Stimulated activated CD4-positive, alpha-beta T cell treated with anti-CD3 and anti-CD28 coated beads, TNF-alpha, amount 100 ng/mL, for 48 hours (primary cell): ENCODE measurements around the gene HDAC4.
A peak's percentile ranks its signal among the peaks of the same experiment; 100 is the strongest.

Source experiments
- DNase-seq, 3 donors: peaks; one replicate each; pipeline ENCODE4 v3.0.0-alpha.2; 2020; ENCODE audit warnings: low read depth in 3 of 3

The HDAC4 gene

GRCh38 chr2:239282448-239283287 is 118.2 kb downstream of the HDAC4 start:
- DNase-seq, result no peak

GRCh38 chr2:239280296-239281017 is 120.4 kb downstream of the HDAC4 start:
- peak in 1 of 3 donors; percentile 51 for DNase-seq

- DNase-seq, result no peak
Measured at GRCh38 chr2:239279508-239280295, 121.1 kb downstream of the HDAC4 start.

- no peak for DNase-seq
Measured at GRCh38 chr2:239278941-239279365, 121.9 kb downstream of the HDAC4 start.

- no peak for DNase-seq
Measured at GRCh38 chr2:239278361-239278760, 122.5 kb downstream of the HDAC4 start.

GRCh38 chr2:239277401-239278085 is 123.3 kb downstream of the HDAC4 start:
- DNase-seq, result no peak

GRCh38 chr2:239276851-239277250 is 124.0 kb downstream of the HDAC4 start:
- no peak for DNase-seq

GRCh38 chr2:239275847-239276831 is 124.7 kb downstream of the HDAC4 start:
- DNase-seq, result no peak

GRCh38 chr2:239275044-239275685 is 125.7 kb downstream of the HDAC4 start:
- peak; percentile 58 to 81 (median 66) for DNase-seq

GRCh38 chr2:239274391-239275043 is 126.3 kb downstream of the HDAC4 start:
- no peak for DNase-seq

- DNase-seq, result no peak
Measured at GRCh38 chr2:239273280-239274234, 127.3 kb downstream of the HDAC4 start.

GRCh38 chr2:239272626-239273025 is 128.2 kb downstream of the HDAC4 start:
- no peak for DNase-seq

GRCh38 chr2:239271882-239272281 is 128.9 kb downstream of the HDAC4 start:
- no peak for DNase-seq

- DNase-seq, result no peak
Measured at GRCh38 chr2:239271471-239271870, 129.3 kb downstream of the HDAC4 start.

- no peak for DNase-seq
Measured at GRCh38 chr2:239269916-239270315, 130.9 kb downstream of the HDAC4 start.

- no peak for DNase-seq
Measured at GRCh38 chr2:239269173-239269885, 131.5 kb downstream of the HDAC4 start.

- no peak for DNase-seq
Measured at GRCh38 chr2:239268549-239268948, 132.3 kb downstream of the HDAC4 start.
